A673 (cell line): ENCODE data around the gene DLX5.
A peak's percentile ranks its signal among the peaks of the same experiment; 100 is the strongest.

Experiments
- CTCF ChIP-seq: fragments of 300-800, 200-600 bp; sonication (generic); conservative IDR thresholded peaks from 2 replicates; pipeline ENCODE4 v1.5.1; 2017; ENCODE audit warnings: low read depth, mild to moderate bottlenecking, antibody characterized with exemption, low read length, moderate library complexity, mixed read lengths
- EZH2 ChIP-seq: fragments of 200-600 bp; sonication (generic); IDR thresholded peaks from 2 replicates; pipeline ENCODE4 v1.6.1; 2017; ENCODE audit warnings: borderline replicate concordance, low read depth, mild to moderate bottlenecking, mixed read lengths, antibody characterized with exemption, low read length; ENCODE audit not compliant: poor library complexity, severe bottlenecking

GRCh38 chr7:97016381-97017191 lies 8.0 kb downstream of the DLX5 start:
- TF ChIP-seq CTCF, result peak; percentile 37; the same call in 1 of the 2 replicates
- peak; percentile 2 for TF ChIP-seq EZH2
